ENCODE data around the gene LATS2. TPM values are rescaled to one million over a fixed set of nuclear protein-coding genes. Genes with fewer than 3 reads are reported as not detected.

LATS2 gene
- total RNA-seq, 1 donor: 22.1 TPM

- no peak for DNase-seq (ENCODE audit: low read depth in 2 of 3, low spot score in 2 of 3)
These were observed 67.0 kb downstream of the LATS2 start for GRCh38 chr13:20994441-20994821.

GRCh38 chr13:20993661-20994440 lies 67.5 kb downstream of the LATS2 start:
- peak in 1 of 3 donors; percentile 19 for DNase-seq (ENCODE audit: low read depth in 2 of 3, low spot score in 2 of 3)

GRCh38 chr13:20993211-20993610 lies 68.2 kb downstream of the LATS2 start:
- DNase-seq (ENCODE audit: low read depth in 2 of 3, low spot score in 2 of 3): no peak

- no peak for DNase-seq (ENCODE audit: low read depth in 2 of 3, low spot score in 2 of 3)
These were observed 69.5 kb downstream of the LATS2 start for GRCh38 chr13:20991741-20992520.

- DNase-seq (ENCODE audit: low read depth in 2 of 3, low spot score in 2 of 3): no peak
These were observed 70.4 kb downstream of the LATS2 start for GRCh38 chr13:20990910-20991525.

GRCh38 chr13:20989656-20990321 lies 71.6 kb downstream of the LATS2 start:
- no peak for DNase-seq (ENCODE audit: low read depth in 2 of 3, low spot score in 2 of 3)

GRCh38 chr13:20988909-20989655 lies 72.3 kb downstream of the LATS2 start:
- DNase-seq (ENCODE audit: low read depth in 2 of 3, low spot score in 2 of 3): no peak

- no peak for DNase-seq (ENCODE audit: low read depth in 2 of 3, low spot score in 2 of 3)
These were observed 73.1 kb downstream of the LATS2 start for GRCh38 chr13:20988033-20988908.

GRCh38 chr13:20987599-20987998 lies 73.8 kb downstream of the LATS2 start:
- no peak for DNase-seq (ENCODE audit: low read depth in 2 of 3, low spot score in 2 of 3)

- no peak for DNase-seq (ENCODE audit: low read depth in 2 of 3, low spot score in 2 of 3)
These were observed 76.5 kb downstream of the LATS2 start for GRCh38 chr13:20984879-20985278.

- no peak for DNase-seq (ENCODE audit: low read depth in 2 of 3, low spot score in 2 of 3)
These were observed 78.0 kb downstream of the LATS2 start for GRCh38 chr13:20983386-20983785.

GRCh38 chr13:20981370-20982095 lies 79.9 kb downstream of the LATS2 start:
- no peak for DNase-seq (ENCODE audit: low read depth in 2 of 3, low spot score in 2 of 3)

GRCh38 chr13:20980899-20981298 lies 80.5 kb downstream of the LATS2 start:
- no peak for DNase-seq (ENCODE audit: low read depth in 2 of 3, low spot score in 2 of 3)

GRCh38 chr13:20980430-20980829 lies 81.0 kb downstream of the LATS2 start:
- no peak for DNase-seq (ENCODE audit: low read depth in 2 of 3, low spot score in 2 of 3)

GRCh38 chr13:20977394-20977793 lies 84.0 kb downstream of the LATS2 start:
- no peak for DNase-seq (ENCODE audit: low read depth in 2 of 3, low spot score in 2 of 3)

GRCh38 chr13:20974981-20975585 lies 86.3 kb downstream of the LATS2 start:
- no peak for DNase-seq (ENCODE audit: low read depth in 2 of 3, low spot score in 2 of 3)

- no peak for DNase-seq (ENCODE audit: low read depth in 2 of 3, low spot score in 2 of 3)
These were observed 87.4 kb downstream of the LATS2 start for GRCh38 chr13:20973886-20974425.

GRCh38 chr13:20972731-20973130 lies 88.7 kb downstream of the LATS2 start:
- no peak for DNase-seq (ENCODE audit: low read depth in 2 of 3, low spot score in 2 of 3)
